Panc1 (cell line): Measurements from ENCODE around the gene LMAN1L.

ENCODE experiments used
- REST ChIP-seq, 2 experiments: IDR thresholded peaks; 2 replicates each; pipeline ENCODE4 v1.6.1; 2011 to 2012; ENCODE audit warnings: low read depth in 2 of 2, control low read depth in 1 of 2, low read length in 1 of 2, mild to moderate bottlenecking in 1 of 2, moderate library complexity in 1 of 2; ENCODE audit not compliant: insufficient read depth in 1 of 2
- TF ChIP-seq, protein P1 (sequence below): fragments of 450-650 bp; IDR thresholded peaks from 2 replicates; pipeline ENCODE4 v1.5.1; 2017; ENCODE audit warnings: mild to moderate bottlenecking

- TF ChIP-seq, protein P1, sequence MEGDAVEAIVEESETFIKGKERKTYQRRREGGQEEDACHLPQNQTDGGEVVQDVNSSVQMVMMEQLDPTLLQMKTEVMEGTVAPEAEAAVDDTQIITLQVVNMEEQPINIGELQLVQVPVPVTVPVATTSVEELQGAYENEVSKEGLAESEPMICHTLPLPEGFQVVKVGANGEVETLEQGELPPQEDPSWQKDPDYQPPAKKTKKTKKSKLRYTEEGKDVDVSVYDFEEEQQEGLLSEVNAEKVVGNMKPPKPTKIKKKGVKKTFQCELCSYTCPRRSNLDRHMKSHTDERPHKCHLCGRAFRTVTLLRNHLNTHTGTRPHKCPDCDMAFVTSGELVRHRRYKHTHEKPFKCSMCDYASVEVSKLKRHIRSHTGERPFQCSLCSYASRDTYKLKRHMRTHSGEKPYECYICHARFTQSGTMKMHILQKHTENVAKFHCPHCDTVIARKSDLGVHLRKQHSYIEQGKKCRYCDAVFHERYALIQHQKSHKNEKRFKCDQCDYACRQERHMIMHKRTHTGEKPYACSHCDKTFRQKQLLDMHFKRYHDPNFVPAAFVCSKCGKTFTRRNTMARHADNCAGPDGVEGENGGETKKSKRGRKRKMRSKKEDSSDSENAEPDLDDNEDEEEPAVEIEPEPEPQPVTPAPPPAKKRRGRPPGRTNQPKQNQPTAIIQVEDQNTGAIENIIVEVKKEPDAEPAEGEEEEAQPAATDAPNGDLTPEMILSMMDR = no peak
- no peak for TF ChIP-seq REST (IDR thresholded peaks at IDR 0.05; ENCODE audit: insufficient read depth in 1 of 2, low read depth in 2 of 2, low read length in 1 of 2)
Observed at GRCh38 chr15:74791007-74791406, 21.6 kb upstream of the LMAN1L start.
